ENCODE measurements around the gene SH3GL1. TPM values are rescaled to one million over a fixed set of nuclear protein-coding genes. Genes with fewer than 3 reads are reported as not detected.
A peak's percentile ranks its signal among the peaks of the same experiment; 100 is the strongest.

The SH3GL1 gene
- polyA plus RNA-seq, 1 of the 3 experiments (the other 2 are of a cell fraction): 82.8 TPM

GRCh38 chr19:4414800-4415321, 14.5 kb upstream of the SH3GL1 start:
- Histone ChIP-seq H3K4me2 (no peak overlapping the region), H3K4me1 (ENCODE audit: control insufficient read depth in 1 of 2, insufficient read depth in 2 of 2, low read depth in 1 of 2, low read length in 1 of 2) (peaks cover 0 to 3% of the 10 kb centered on the region in 2 experiments; a peak in 1 of 4 replicates), H3K79me2 (ENCODE audit: insufficient read depth) (peaks cover 86% of the 10 kb centered on the region), H4K20me1 (ENCODE audit: insufficient read depth) (0 out of 2 replicates have a peak, but pooled peaks cover 11% of the 10 kb centered on the region), H3K9me2 (no peaks in the 10 kb centered on the region), H3K9me3 (no peaks in the 10 kb centered on the region), H3K4me3 (ENCODE audit: low read depth in 2 of 2, low read length in 1 of 2) (no peak overlapping the region), H3K27ac (ENCODE audit: low read depth in 2 of 2, low read length in 1 of 2) (no peak overlapping the region; a peak in 2 of 4 replicates), H3F3A (replicated peaks; ENCODE audit: insufficient read depth) (peaks cover 3% of the 10 kb centered on the region), H2AFZ (ENCODE audit: low read depth) (no peak overlapping the region), H3K27me3 (ENCODE audit: insufficient read depth) (no peaks in the 10 kb centered on the region), H3K36me3 (replicated peaks in 1 of 2; ENCODE audit: control insufficient read depth in 1 of 2, insufficient read depth in 2 of 2, low read length in 1 of 2) (peaks cover under 1 to 34% of the 10 kb centered on the region in 2 experiments), H3K9ac (no peak overlapping the region)
- TF ChIP-seq IRF3 (IDR thresholded peaks at IDR 0.05; ENCODE audit: low read depth, low read length) (no peak), CTCF (IDR thresholded peaks at IDR 0.05) (no peak), USF2 (IDR thresholded peaks at IDR 0.05; ENCODE audit: borderline replicate concordance, low read depth, low read length) (no peak), NRF1 (IDR thresholded peaks at IDR 0.05; ENCODE audit: low read depth, low read length) (no peak), MXI1 (IDR thresholded peaks at IDR 0.05; ENCODE audit: low read depth, low read length) (no peak), GABPA (IDR thresholded peaks at IDR 0.05; ENCODE audit: low read depth) (no peak)
- ChIA-PET POLR2A (no interaction called here), CTCF (interaction anchor here (1.0 to 6.3 kb wide), 3 partner anchors 11 to 15 kb away, joined by 3 to 29 read pairs (median 3); partner anchors contain the start of gene SH3GL1)
- DNase-seq: no peak
- WGBS (ENCODE audit: low lambda C conversion rate): 92% methylated on average over 9 of the region's 9 CpGs

- WGBS (ENCODE audit: low lambda C conversion rate): 86% methylated on average over 7 of the region's 7 CpGs
- Histone ChIP-seq H3K4me3 (ENCODE audit: low read depth in 2 of 2, low read length in 1 of 2) (no peak overlapping the region), H3K27me3 (ENCODE audit: insufficient read depth) (no peaks in the 10 kb centered on the region), H3K9me3 (no peaks in the 10 kb centered on the region), H3K9ac (no peak overlapping the region), H3K36me3 (replicated peaks in 1 of 2; ENCODE audit: control insufficient read depth in 1 of 2, insufficient read depth in 2 of 2, low read length in 1 of 2) (peaks cover 4 to 36% of the 10 kb centered on the region in 2 experiments), H3K27ac (ENCODE audit: low read depth in 2 of 2, low read length in 1 of 2) (no peak overlapping the region; a peak in 1 of 4 replicates), H3K79me2 (ENCODE audit: insufficient read depth) (peaks cover 85% of the 10 kb centered on the region), H4K20me1 (ENCODE audit: insufficient read depth) (0 out of 2 replicates have a peak, but pooled peaks cover 11% of the 10 kb centered on the region), H3F3A (replicated peaks; ENCODE audit: insufficient read depth) (peaks cover 3% of the 10 kb centered on the region), H2AFZ (ENCODE audit: low read depth) (0 out of 2 replicates have a peak overlapping the region, but pooled peaks have one; percentile 30), H3K4me1 (ENCODE audit: control insufficient read depth in 1 of 2, insufficient read depth in 2 of 2, low read depth in 1 of 2, low read length in 1 of 2) (peaks cover 0 to 3% of the 10 kb centered on the region in 2 experiments; a peak in 1 of 4 replicates), H3K4me2 (no peak overlapping the region), H3K9me2 (no peaks in the 10 kb centered on the region)
- no peak for DNase-seq
- ChIA-PET POLR2A (no interaction called here), CTCF (interaction anchor here (1.0 to 6.3 kb wide), 3 partner anchors 10 to 16 kb away, joined by 3 to 29 read pairs (median 3); partner anchors contain the start of gene SH3GL1)
- TF ChIP-seq FOSL2 (IDR thresholded peaks at IDR 0.05; ENCODE audit: borderline replicate concordance, low read depth) (0 out of 2 replicates have a peak, but pooled peaks have one; percentile 7), TEAD4 (IDR thresholded peaks at IDR 0.05; ENCODE audit: borderline replicate concordance, insufficient read depth) (no peak)
These were observed 13.9 kb upstream of the SH3GL1 start for GRCh38 chr19:4414144-4414799.
